ENCODE measurements around the gene CDC7. TPM values are rescaled to one million over a fixed set of nuclear protein-coding genes. Genes with fewer than 3 reads are reported as not detected.

Gene CDC7
- total and polyA plus RNA-seq, 2 of the 13 experiments (the other 11 are each of a cell fraction or from before 2014, with no cell fraction given) = 2.5 to 12.6 TPM

DNA sequence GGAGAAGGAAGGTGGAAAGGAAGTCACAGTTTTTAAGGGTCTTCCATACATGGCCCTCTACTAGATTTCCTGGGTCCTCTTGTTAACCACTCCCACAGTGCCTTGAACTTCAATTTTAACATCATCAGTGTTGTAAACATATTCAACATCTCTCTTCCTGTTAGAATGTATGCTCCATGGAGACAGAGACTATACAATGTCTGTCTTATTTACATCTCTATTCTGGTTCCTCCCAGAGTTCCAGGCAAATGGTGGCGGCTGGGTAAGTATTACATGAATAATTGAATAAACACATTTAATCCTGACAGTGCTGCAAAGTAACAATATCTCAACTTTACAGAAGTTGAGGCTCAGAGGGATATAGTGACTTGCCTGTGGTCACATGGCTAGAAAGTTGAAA is 40.3 kb downstream of the CDC7 start (continued):
- TF ChIP-seq, protein P1, sequence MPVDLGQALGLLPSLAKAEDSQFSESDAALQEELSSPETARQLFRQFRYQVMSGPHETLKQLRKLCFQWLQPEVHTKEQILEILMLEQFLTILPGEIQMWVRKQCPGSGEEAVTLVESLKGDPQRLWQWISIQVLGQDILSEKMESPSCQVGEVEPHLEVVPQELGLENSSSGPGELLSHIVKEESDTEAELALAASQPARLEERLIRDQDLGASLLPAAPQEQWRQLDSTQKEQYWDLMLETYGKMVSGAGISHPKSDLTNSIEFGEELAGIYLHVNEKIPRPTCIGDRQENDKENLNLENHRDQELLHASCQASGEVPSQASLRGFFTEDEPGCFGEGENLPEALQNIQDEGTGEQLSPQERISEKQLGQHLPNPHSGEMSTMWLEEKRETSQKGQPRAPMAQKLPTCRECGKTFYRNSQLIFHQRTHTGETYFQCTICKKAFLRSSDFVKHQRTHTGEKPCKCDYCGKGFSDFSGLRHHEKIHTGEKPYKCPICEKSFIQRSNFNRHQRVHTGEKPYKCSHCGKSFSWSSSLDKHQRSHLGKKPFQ (CRISPR knock-in tag; IDR thresholded peaks at IDR 0.05; ENCODE audit: insufficient replicate concordance) = no peak
- TF ChIP-seq ZBTB21 (CRISPR knock-in tag; IDR thresholded peaks at IDR 0.05) = no peak

DNA sequence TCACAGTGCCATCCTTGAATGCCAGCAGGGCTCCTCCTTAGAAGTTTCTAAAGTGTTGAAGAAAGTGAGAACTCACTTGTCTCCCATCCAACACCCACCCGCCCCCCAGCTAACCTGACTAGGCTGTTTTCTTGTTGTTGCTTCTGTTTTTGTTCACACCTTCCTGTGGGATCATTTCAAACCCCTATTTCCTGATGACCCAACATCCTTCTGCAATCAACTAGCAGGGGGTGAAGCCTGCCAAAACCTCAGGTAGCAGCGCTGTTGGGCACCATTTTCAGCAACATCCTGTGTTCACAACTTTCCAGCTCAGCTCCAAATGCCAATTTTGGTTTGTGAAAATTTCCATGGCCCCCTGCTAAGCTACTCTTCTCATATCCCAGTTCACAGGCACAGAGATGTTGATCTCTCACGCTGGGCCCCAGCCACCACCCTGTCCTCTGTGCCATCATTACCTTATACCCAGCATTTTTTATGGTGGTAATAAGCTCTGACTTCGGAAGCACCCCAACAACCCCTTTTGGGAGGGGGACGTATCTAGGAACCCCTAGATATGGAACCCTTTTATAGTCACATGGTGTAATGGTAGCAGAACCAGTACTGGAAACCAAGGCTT is 41.4 kb downstream of the CDC7 start:
- in situ Hi-C loops (cut with HindIII; ENCODE audit: extremely low pct_ligation_motif_present, low pct_unique_long_range_greater_than_20kb) = no loop called here
- POLR2A ChIA-PET = no interaction called here
- FAIRE-seq = no peak

More for the DNA sequence above, 41.4 kb downstream of the CDC7 start:
- H3K27me3 ChIP-seq (ENCODE audit: control insufficient read depth in 1 of 2, insufficient read depth in 2 of 2, low read length in 2 of 2) = peaks cover 0 to 2% of the 10 kb centered on the region in 2 experiments; a peak in 1 of 5 replicates
- no peak overlapping the region for H3K27ac ChIP-seq (ENCODE audit: extremely low read length, insufficient read depth, low read length)
- TF ChIP-seq, protein P2, sequence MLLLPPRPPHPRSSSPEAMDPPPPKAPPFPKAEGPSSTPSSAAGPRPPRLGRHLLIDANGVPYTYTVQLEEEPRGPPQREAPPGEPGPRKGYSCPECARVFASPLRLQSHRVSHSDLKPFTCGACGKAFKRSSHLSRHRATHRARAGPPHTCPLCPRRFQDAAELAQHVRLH (CRISPR knock-in tag; IDR thresholded peaks at IDR 0.05; ENCODE audit: borderline replicate concordance, low read depth) = no peak
- TF ChIP-seq MTA3 (CRISPR knock-in tag; IDR thresholded peaks at IDR 0.05) (no peak), ZNF34 (CRISPR knock-in tag; IDR thresholded peaks at IDR 0.05; ENCODE audit: borderline replicate concordance) (no peak), IRX3 (CRISPR knock-in tag; IDR thresholded peaks at IDR 0.05; ENCODE audit: borderline replicate concordance, low read depth) (no peak), TCF7L2 (IDR thresholded peaks at IDR 0.05; ENCODE audit: low read depth, low read length) (no peak), ELF1 (CRISPR knock-in tag; IDR thresholded peaks at IDR 0.05) (no peak), RXRB (CRISPR knock-in tag; IDR thresholded peaks at IDR 0.05; ENCODE audit: borderline replicate concordance) (no peak), ZMYM2 (CRISPR knock-in tag; IDR thresholded peaks at IDR 0.05) (no peak), ZNF839 (CRISPR knock-in tag; IDR thresholded peaks at IDR 0.05; ENCODE audit: borderline replicate concordance) (no peak), MAFF (IDR thresholded peaks at IDR 0.05; ENCODE audit: low read depth, low read length) (no peak)
- TF ChIP-seq, protein P3, sequence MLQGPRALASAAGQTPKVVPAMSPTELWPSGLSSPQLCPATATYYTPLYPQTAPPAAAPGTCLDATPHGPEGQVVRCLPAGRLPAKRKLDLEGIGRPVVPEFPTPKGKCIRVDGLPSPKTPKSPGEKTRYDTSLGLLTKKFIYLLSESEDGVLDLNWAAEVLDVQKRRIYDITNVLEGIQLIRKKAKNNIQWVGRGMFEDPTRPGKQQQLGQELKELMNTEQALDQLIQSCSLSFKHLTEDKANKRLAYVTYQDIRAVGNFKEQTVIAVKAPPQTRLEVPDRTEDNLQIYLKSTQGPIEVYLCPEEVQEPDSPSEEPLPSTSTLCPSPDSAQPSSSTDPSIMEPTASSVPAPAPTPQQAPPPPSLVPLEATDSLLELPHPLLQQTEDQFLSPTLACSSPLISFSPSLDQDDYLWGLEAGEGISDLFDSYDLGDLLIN (CRISPR knock-in tag; IDR thresholded peaks at IDR 0.05; ENCODE audit: borderline replicate concordance) = no peak
- TF ChIP-seq, protein P4, sequence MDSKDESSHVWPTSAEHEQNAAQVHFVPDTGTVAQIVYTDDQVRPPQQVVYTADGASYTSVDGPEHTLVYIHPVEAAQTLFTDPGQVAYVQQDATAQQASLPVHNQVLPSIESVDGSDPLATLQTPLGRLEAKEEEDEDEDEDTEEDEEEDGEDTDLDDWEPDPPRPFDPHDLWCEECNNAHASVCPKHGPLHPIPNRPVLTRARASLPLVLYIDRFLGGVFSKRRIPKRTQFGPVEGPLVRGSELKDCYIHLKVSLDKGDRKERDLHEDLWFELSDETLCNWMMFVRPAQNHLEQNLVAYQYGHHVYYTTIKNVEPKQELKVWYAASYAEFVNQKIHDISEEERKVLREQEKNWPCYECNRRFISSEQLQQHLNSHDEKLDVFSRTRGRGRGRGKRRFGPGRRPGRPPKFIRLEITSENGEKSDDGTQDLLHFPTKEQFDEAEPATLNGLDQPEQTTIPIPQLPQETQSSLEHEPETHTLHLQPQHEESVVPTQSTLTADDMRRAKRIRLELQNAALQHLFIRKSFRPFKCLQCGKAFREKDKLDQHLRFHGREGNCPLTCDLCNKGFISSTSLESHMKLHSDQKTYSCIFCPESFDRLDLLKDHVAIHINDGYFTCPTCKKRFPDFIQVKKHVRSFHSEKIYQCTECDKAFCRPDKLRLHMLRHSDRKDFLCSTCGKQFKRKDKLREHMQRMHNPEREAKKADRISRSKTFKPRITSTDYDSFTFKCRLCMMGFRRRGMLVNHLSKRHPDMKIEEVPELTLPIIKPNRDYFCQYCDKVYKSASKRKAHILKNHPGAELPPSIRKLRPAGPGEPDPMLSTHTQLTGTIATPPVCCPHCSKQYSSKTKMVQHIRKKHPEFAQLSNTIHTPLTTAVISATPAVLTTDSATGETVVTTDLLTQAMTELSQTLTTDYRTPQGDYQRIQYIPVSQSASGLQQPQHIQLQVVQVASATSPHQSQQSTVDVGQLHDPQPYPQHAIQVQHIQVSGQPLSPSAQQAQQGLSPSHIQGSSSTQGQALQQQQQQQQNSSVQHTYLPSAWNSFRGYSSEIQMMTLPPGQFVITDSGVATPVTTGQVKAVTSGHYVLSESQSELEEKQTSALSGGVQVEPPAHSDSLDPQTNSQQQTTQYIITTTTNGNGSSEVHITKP (CRISPR knock-in tag; IDR thresholded peaks at IDR 0.05; ENCODE audit: low read depth) = no peak
- H3K79me2 ChIP-seq (ENCODE audit: insufficient read depth, low read length) = no peaks in the 10 kb centered on the region
- 13% methylated on average over 5 of the region's 5 CpGs for WGBS (ENCODE audit: low lambda C conversion rate)
- CTCF ChIA-PET (ENCODE audit: low intra/inter-chr PET ratio, low total read pairs) = no interaction called here
- peaks cover 14% of the 10 kb centered on the region for H3K4me1 ChIP-seq (ENCODE audit: insufficient read depth, low read length)
- H4K20me1 ChIP-seq (ENCODE audit: insufficient read depth, low read length) = no peaks in the 10 kb centered on the region
- ATAC-seq (no peak), DNase-seq (ENCODE audit: low spot score) (no peak)
- no peaks in the 10 kb centered on the region for H3K9me3 ChIP-seq (ENCODE audit: low read length)
- H2AFZ ChIP-seq (ENCODE audit: low read length) = no peak overlapping the region
- no peak overlapping the region for H3K4me3 ChIP-seq (replicated peaks in 1 of 3; ENCODE audit: insufficient read depth in 1 of 3, low read depth in 2 of 3, low read length in 3 of 3)
- no TSS peak for BruUV-seq (replicated peaks)
- H3K4me2 ChIP-seq (ENCODE audit: low read depth, low read length) = no peak overlapping the region
- no peak overlapping the region for H3K9ac ChIP-seq (ENCODE audit: insufficient read depth, low read depth, low read length)
- intact Hi-C loops (cut with micrococcal nuclease; ENCODE audit: unreplicated experiment) = no loop called here
- no peaks in the 10 kb centered on the region for H3K36me3 ChIP-seq (replicated peaks in 1 of 2; ENCODE audit: control insufficient read depth in 1 of 2, insufficient read depth in 2 of 2, low read length in 2 of 2)

Measured in HepG2 (cell line).